ENCODE results near the gene CCDC149. TPM values are rescaled to one million over a fixed set of nuclear protein-coding genes. Genes with fewer than 3 reads are reported as not detected.

Gene CCDC149
- total RNA-seq, 1 experiment from 2014 or later = 4.3 TPM

DNA sequence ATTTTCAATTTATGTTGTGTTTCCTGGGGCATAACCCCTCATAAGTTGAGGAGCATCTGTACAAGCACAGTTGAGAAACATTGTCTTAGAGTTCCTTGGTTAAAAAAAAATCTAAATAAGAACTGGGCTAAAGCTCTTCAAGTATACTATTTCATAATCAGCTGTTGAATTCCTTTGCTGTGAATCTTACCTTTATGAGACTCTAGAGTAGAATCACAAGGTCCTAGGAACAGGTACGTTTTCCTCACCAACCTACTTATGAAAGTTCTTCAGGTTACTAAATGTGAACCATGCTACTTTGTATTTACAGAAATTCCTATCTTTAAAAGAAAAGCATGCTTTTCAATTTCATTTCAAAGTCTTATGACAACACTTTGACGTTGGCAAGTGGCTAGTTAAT, 138.4 kb downstream of the CCDC149 start:
- DNase-seq (ENCODE audit: low read depth in 1 of 2, low spot score in 2 of 2) = no peak
- no peaks in the 10 kb centered on the region for H3K27me3 ChIP-seq (replicated peaks)
- peaks cover 14% of the 10 kb centered on the region for H3K4me1 ChIP-seq (replicated peaks)
- no peaks in the 10 kb centered on the region for H3K9me3 ChIP-seq (replicated peaks)
- no peak overlapping the region for H3K27ac ChIP-seq
- no peaks in the 10 kb centered on the region for H3K36me3 ChIP-seq
- H3K4me3 ChIP-seq = no peak overlapping the region

- Histone ChIP-seq H3K36me3 (no peaks in the 10 kb centered on the region), H3K4me1 (replicated peaks) (peaks cover 20% of the 10 kb centered on the region), H3K9me3 (replicated peaks) (no peaks in the 10 kb centered on the region), H3K27me3 (replicated peaks) (no peaks in the 10 kb centered on the region), H3K4me3 (no peak overlapping the region), H3K27ac (no peak overlapping the region)
- DNase-seq (ENCODE audit: low read depth in 1 of 2, low spot score in 2 of 2) = no peak
Observed at GRCh38 chr4:24772952-24773351, 139.9 kb downstream of the CCDC149 start.

DNA sequence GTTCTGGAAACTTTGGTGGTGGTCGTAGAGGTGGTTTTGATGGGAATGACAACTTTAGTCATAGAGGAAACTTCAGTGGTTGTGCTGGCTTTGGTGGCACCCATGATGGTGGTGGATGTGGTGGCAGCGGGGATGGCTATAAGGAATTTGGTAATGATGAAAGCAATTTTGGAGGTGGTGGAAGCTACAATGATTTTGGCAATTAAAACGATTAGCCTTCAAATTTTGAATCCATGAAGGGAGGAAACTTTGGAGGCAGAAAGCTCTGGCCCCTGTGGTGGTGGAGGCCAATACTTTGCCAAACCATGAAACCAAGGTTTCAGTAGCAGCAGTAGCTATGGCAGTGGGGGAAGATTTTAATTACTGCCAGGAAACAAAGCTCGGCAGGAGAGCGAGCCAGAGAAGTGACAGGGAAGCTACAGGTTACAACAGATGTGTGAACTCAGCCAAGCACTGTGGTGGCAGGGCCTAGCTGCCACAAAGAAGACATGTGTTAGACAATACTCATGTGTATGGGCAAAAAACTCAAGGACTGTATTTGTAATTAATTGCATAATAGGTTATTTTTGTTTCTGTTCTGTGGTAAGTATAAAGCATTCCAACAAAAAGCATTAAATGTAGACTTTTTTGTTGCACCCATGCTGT, 140.7 kb downstream of the CCDC149 start:
- H3K27me3 ChIP-seq (replicated peaks) = no peaks in the 10 kb centered on the region
- peaks cover 20% of the 10 kb centered on the region for H3K4me1 ChIP-seq (replicated peaks)
- DNase-seq (ENCODE audit: low read depth in 1 of 2, low spot score in 2 of 2) = no peak
- no peaks in the 10 kb centered on the region for H3K9me3 ChIP-seq (replicated peaks)
- H3K27ac ChIP-seq = no peak overlapping the region
- no peak overlapping the region for H3K4me3 ChIP-seq
- H3K36me3 ChIP-seq = no peaks in the 10 kb centered on the region

DNA sequence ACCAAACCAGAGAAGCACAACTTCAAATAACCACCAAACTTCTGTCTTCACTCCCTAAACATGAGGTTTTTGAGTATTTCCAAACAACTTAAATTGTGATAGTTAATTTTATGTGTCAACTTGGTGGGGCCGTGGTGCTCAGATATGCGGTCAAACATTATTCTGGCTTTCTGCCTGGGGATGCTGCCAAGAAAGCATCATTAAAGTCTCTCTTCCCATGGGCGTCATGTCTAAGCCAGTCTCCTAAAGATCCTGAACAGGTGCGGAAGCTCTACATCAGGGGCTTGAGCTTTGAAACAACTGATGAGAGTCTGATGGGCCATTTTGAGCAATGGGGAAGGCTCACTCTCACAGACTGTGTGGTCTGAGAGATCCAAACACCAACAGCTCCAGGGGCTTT, 141.6 kb downstream of the CCDC149 start:
- DNase-seq (ENCODE audit: low read depth in 1 of 2, low spot score in 2 of 2) = no peak
- Histone ChIP-seq H3K27ac (no peak overlapping the region), H3K27me3 (replicated peaks) (no peaks in the 10 kb centered on the region), H3K9me3 (replicated peaks) (no peaks in the 10 kb centered on the region), H3K36me3 (no peaks in the 10 kb centered on the region), H3K4me3 (no peak overlapping the region), H3K4me1 (replicated peaks) (peaks cover 20% of the 10 kb centered on the region)

DNA sequence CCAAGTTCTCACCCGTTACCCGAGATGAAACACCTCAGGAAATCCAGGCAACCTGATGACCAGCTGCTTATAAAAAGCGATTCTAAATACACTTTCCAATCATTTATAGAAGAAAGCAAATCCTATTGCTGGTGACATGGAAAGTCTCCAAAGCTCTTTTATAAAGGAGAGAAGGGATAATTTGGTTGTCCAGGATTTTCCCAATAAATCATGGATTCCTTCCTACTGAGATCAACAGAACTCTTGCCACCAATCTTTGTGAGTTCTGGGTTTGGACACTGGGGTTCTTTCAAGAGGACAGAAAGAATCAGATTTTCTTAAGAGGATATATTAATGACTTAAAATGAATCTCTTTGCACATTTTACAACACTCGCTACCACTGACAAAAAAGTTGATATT, 142.2 kb downstream of the CCDC149 start:
- Histone ChIP-seq H3K4me3 (no peak overlapping the region), H3K4me1 (replicated peaks) (peaks cover 20% of the 10 kb centered on the region), H3K36me3 (no peaks in the 10 kb centered on the region), H3K27ac (peak overlapping the region; percentile 73), H3K27me3 (replicated peaks) (no peaks in the 10 kb centered on the region), H3K9me3 (replicated peaks) (no peaks in the 10 kb centered on the region)
- no peak for DNase-seq (ENCODE audit: low read depth in 1 of 2, low spot score in 2 of 2)

GRCh38 chr4:24770032-24770584, 142.7 kb downstream of the CCDC149 start:
- Histone ChIP-seq H3K4me3 (no peak overlapping the region), H3K36me3 (no peaks in the 10 kb centered on the region), H3K27me3 (replicated peaks) (no peaks in the 10 kb centered on the region), H3K27ac (peak overlapping the region; percentile 73), H3K4me1 (replicated peaks) (peaks cover 23% of the 10 kb centered on the region), H3K9me3 (replicated peaks) (no peaks in the 10 kb centered on the region)
- DNase-seq (ENCODE audit: low read depth in 1 of 2, low spot score in 2 of 2) = peak; percentile 31 to 61

GRCh38 chr4:24769571-24769970, 143.3 kb downstream of the CCDC149 start:
- Histone ChIP-seq H3K27ac (peak overlapping the region; percentile 73), H3K4me3 (no peak overlapping the region), H3K27me3 (replicated peaks) (no peaks in the 10 kb centered on the region), H3K9me3 (replicated peaks) (no peaks in the 10 kb centered on the region), H3K36me3 (no peaks in the 10 kb centered on the region), H3K4me1 (replicated peaks) (peaks cover 23% of the 10 kb centered on the region)
- DNase-seq (ENCODE audit: low read depth in 1 of 2, low spot score in 2 of 2) = peak in 1 of 2 experiments; percentile 12

GRCh38 chr4:24768604-24769003, 144.2 kb downstream of the CCDC149 start:
- H3K36me3 ChIP-seq = no peaks in the 10 kb centered on the region
- H3K4me3 ChIP-seq = no peak overlapping the region
- H3K27ac ChIP-seq = no peak overlapping the region
- peaks cover 23% of the 10 kb centered on the region for H3K4me1 ChIP-seq (replicated peaks)
- no peak for DNase-seq (ENCODE audit: low read depth in 1 of 2, low spot score in 2 of 2)
- no peaks in the 10 kb centered on the region for H3K9me3 ChIP-seq (replicated peaks)
- H3K27me3 ChIP-seq (replicated peaks) = no peaks in the 10 kb centered on the region

DNA sequence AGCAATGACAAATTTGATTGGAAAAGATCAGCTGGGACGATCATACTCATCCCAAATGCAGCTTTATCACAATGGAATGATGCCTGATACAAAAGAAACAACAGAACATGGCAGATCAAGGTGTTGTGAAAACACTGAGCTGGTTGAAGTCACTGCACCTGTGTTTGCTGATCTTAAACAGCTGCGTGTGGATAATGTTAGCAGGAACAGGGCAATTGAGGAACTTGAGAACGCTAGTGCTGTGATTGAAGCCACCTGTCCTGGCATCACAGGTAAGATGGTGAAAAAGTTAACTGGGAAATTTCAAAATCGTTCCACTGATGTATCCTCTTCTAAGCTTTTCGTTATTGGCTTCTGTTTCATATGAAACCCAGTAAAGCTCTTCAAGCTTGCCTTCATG, 144.8 kb downstream of the CCDC149 start:
- Histone ChIP-seq H3K4me1 (replicated peaks) (peaks cover 23% of the 10 kb centered on the region), H3K27me3 (replicated peaks) (no peaks in the 10 kb centered on the region), H3K4me3 (no peak overlapping the region), H3K9me3 (replicated peaks) (no peaks in the 10 kb centered on the region), H3K27ac (no peak overlapping the region), H3K36me3 (no peaks in the 10 kb centered on the region)
- no peak for DNase-seq (ENCODE audit: low read depth in 1 of 2, low spot score in 2 of 2)

GRCh38 chr4:24765376-24765988, 147.4 kb downstream of the CCDC149 start:
- peak in 1 of 2 experiments; percentile 17 for DNase-seq (ENCODE audit: low read depth in 1 of 2, low spot score in 2 of 2)
- Histone ChIP-seq H3K27me3 (replicated peaks) (no peaks in the 10 kb centered on the region), H3K4me1 (replicated peaks) (peaks cover 19% of the 10 kb centered on the region), H3K4me3 (no peak overlapping the region), H3K36me3 (no peaks in the 10 kb centered on the region), H3K9me3 (replicated peaks) (no peaks in the 10 kb centered on the region), H3K27ac (no peak overlapping the region)

DNA sequence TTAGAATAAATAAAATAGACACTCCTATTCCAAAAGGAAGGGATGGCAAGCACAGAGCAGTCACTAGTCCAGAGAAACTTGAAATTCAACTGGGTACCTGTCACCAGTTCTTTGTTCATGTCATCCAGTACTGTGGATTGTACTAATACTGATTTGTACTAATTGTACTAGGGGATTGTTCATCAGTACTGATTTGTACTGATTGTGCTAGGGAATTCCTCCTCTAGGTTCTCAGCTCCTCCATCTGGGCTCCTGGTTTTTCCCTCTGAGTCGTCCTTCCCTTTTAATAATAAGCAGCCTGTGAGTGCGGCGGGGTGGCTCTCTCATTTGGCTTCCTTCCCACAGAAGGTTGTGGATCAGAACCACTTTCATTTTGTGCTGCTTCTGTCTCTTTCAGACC, 148.5 kb downstream of the CCDC149 start:
- DNase-seq (ENCODE audit: low read depth in 1 of 2, low spot score in 2 of 2) = no peak
- Histone ChIP-seq H3K27ac (no peak overlapping the region), H3K4me1 (replicated peaks) (peaks cover 8% of the 10 kb centered on the region)

GRCh38 chr4:24763631-24764297, 149.1 kb downstream of the CCDC149 start:
- H3K4me1 ChIP-seq (replicated peaks) = 0 out of 2 replicates have a peak, but pooled peaks cover 3% of the 10 kb centered on the region
- no peak overlapping the region for H3K4me3 ChIP-seq
- no peaks in the 10 kb centered on the region for H3K36me3 ChIP-seq
- H3K27ac ChIP-seq = no peak overlapping the region
- no peaks in the 10 kb centered on the region for H3K9me3 ChIP-seq (replicated peaks)
- H3K27me3 ChIP-seq (replicated peaks) = no peaks in the 10 kb centered on the region
- DNase-seq (ENCODE audit: low read depth in 1 of 2, low spot score in 2 of 2) = no peak

More for the DNA sequence above, 148.5 kb downstream of the CCDC149 start:
- H3K27me3 ChIP-seq (replicated peaks) = no peaks in the 10 kb centered on the region
- no peaks in the 10 kb centered on the region for H3K36me3 ChIP-seq
- H3K9me3 ChIP-seq (replicated peaks) = no peaks in the 10 kb centered on the region
- no peak overlapping the region for H3K4me3 ChIP-seq

Data from SJSA1 (cell line).